OCI-LY7 (cell line): ENCODE results near the gene SH3GL2. TPM values are rescaled to one million over a fixed set of nuclear protein-coding genes. Genes with fewer than 3 reads are reported as not detected.

ENCODE experiments used
- BruUV-seq: library from RNA; stranded (reverse); fragments of 400-500 nt; replicated peaks from 2 replicates; lab custom pipeline; 2021; lab: Mats Ljungman, UMichigan
- CTCF ChIA-PET: fragments of 300-600 bp; sonication (Branson Sonifier 250); formaldehyde crosslinking; loops from one replicate; lab custom pipeline; 2022; ENCODE audit warnings: antibody characterized with exemption; ENCODE audit not compliant: unreplicated experiment; lab: Charles Lee
- POLR2A ChIA-PET: fragments of 300-600 bp; sonication (Branson Sonifier 250); formaldehyde crosslinking; loops from one replicate; lab custom pipeline; 2022; ENCODE audit warnings: antibody characterized with exemption; lab: Charles Lee
- DNase-seq: peaks from one replicate; pipeline ENCODE4 v3.0.0-alpha.2; 2015; ENCODE audit warnings: low spot score
- H2AFZ ChIP-seq: fragments of 200-600 bp; sonication (generic), shearing (Covaris generic); 2 replicates; pipeline ENCODE4 v1.6.1; 2014; ENCODE audit warnings: mild to moderate bottlenecking, antibody characterized with exemption, low read length, moderate library complexity
- H3K27ac ChIP-seq: fragments of 200-600 bp; sonication (generic); 2 replicates; pipeline ENCODE4 v1.5.1; 2014; ENCODE audit warnings: mixed run types, low read depth, mild to moderate bottlenecking, moderate library complexity, low read length, inconsistent platforms; ENCODE audit not compliant: poor library complexity, severe bottlenecking
- H3K36me3 ChIP-seq: fragments of 200-600 bp; sonication (generic); 2 replicates; pipeline ENCODE4 v1.6.1; 2014; ENCODE audit warnings: mild to moderate bottlenecking, antibody characterized with exemption, low read length, moderate library complexity, mixed read lengths; ENCODE audit not compliant: insufficient read depth
- H3K4me1 ChIP-seq: fragments of 200-600 bp; sonication (generic); 2 replicates; pipeline ENCODE4 v1.5.1; 2014; ENCODE audit warnings: mild to moderate bottlenecking, low read length; ENCODE audit not compliant: insufficient read depth, poor library complexity, severe bottlenecking
- H3K4me2 ChIP-seq: fragments of 200-600 bp; sonication (generic); 2 replicates; pipeline ENCODE4 v1.6.1; 2014; ENCODE audit warnings: mild to moderate bottlenecking, low read length
- H3K4me3 ChIP-seq: fragments of 200-600 bp; sonication (generic); 2 replicates; pipeline ENCODE4 v1.5.1; 2014; ENCODE audit warnings: mild to moderate bottlenecking, low read depth, low read length; ENCODE audit not compliant: poor library complexity, severe bottlenecking
- H3K79me2 ChIP-seq: fragments of 200-600 bp; sonication (generic); 2 replicates; pipeline ENCODE4 v1.6.1; 2016; ENCODE audit warnings: low read depth, mild to moderate bottlenecking, low read length, moderate library complexity, mixed read lengths; ENCODE audit not compliant: insufficient read depth
- H3K9me2 ChIP-seq: fragments of 200-600 bp; sonication (generic); 2 replicates; pipeline ENCODE4 v1.6.1; 2016; ENCODE audit warnings: mild to moderate bottlenecking, low read length, mixed read lengths; ENCODE audit not compliant: insufficient read depth
- H3K9me3 ChIP-seq: fragments of 200-600 bp; sonication (generic); 2 replicates; pipeline ENCODE4 v1.6.1; 2014; ENCODE audit warnings: mild to moderate bottlenecking, mixed run types, low read length, mixed read lengths
- H4K20me1 ChIP-seq: fragments of 200-600 bp; sonication (generic); 2 replicates; pipeline ENCODE4 v1.6.1; 2014; ENCODE audit warnings: mild to moderate bottlenecking, antibody characterized with exemption, low read length, moderate library complexity, mixed read lengths; ENCODE audit not compliant: insufficient read depth
- EZH2phosphoT487 ChIP-seq: fragments of 200-600 bp; sonication (generic); IDR thresholded peaks from 2 replicates; pipeline ENCODE4 v1.6.1; 2018; ENCODE audit warnings: low read depth, borderline replicate concordance, mild to moderate bottlenecking, mixed run types, antibody characterized with exemption, low read length, moderate library complexity, mixed read lengths
- intact Hi-C: fragments of 100-400 bp; cut with micrococcal nuclease; formaldehyde crosslinking; loops from one replicate; pipeline ENCODE4 v1.10.0; 2022; ENCODE audit not compliant: unreplicated experiment
- total RNA-seq, 2 experiments: library from RNA; depleted of rRNA in 1 of 2; stranded (reverse); fragments of >200 nt in 1 of 2; shearing (Covaris generic) in 1 of 2; gene quantifications; 2 replicates each; pipeline ENCODE4 v1.2.3, GENCODE V29; 2014 to 2022
- TF ChIP-seq, protein P1 (sequence below): fragments of 200-600 bp; sonication (generic); conservative IDR thresholded peaks from 2 replicates; pipeline ENCODE4 v1.5.1; 2014; ENCODE audit warnings: mild to moderate bottlenecking, antibody characterized with exemption, low read length, moderate library complexity, mixed read lengths

Gene SH3GL2
- total RNA-seq, 2 experiments from 2014 or later, result not detected

DNA sequence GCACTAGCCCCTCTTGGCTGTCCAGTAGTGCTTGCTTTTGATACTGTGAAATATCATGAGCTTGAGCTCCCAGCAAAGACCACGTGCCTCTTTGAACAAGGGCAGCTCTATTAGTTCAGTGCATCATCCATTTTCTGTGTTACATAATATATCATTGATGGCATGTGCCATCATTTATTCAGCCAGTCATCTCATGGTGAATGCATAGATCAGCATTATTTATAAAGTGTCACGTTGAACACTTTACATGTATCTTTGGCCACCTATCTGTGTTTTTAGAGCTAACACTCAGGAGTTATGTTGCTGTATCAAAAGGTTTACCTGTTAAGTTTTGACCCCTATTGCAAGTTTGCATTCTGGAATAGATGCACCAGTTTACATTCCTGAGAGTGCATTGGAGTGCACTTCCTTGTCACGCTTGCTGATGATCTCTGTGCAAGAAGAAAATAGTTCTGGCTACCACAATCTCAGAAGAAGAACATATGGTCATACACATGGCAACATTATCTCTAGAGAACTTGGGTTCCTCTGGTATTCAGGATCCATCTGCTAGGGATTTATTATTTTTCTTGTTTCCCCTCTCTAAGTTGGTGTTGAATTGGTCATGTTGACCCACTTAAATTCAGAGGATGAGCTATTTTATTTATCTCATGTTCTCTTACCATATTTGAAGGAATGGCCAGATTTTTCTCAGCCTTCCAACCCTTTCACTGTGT is 120.9 kb downstream of the SH3GL2 start:
- Histone ChIP-seq H3K4me1 (no peaks in the 10 kb centered on the region), H3K4me2 (no peak overlapping the region), H3K4me3 (no peak overlapping the region), H3K27ac (no peak overlapping the region), H2AFZ (no peak overlapping the region), H3K79me2 (no peaks in the 10 kb centered on the region), H3K9me2 (no peaks in the 10 kb centered on the region), H3K9me3 (no peaks in the 10 kb centered on the region), H4K20me1 (no peaks in the 10 kb centered on the region), H3K36me3 (no peaks in the 10 kb centered on the region)
- TF ChIP-seq EZH2phosphoT487, result no peak
- TF ChIP-seq, protein P1, sequence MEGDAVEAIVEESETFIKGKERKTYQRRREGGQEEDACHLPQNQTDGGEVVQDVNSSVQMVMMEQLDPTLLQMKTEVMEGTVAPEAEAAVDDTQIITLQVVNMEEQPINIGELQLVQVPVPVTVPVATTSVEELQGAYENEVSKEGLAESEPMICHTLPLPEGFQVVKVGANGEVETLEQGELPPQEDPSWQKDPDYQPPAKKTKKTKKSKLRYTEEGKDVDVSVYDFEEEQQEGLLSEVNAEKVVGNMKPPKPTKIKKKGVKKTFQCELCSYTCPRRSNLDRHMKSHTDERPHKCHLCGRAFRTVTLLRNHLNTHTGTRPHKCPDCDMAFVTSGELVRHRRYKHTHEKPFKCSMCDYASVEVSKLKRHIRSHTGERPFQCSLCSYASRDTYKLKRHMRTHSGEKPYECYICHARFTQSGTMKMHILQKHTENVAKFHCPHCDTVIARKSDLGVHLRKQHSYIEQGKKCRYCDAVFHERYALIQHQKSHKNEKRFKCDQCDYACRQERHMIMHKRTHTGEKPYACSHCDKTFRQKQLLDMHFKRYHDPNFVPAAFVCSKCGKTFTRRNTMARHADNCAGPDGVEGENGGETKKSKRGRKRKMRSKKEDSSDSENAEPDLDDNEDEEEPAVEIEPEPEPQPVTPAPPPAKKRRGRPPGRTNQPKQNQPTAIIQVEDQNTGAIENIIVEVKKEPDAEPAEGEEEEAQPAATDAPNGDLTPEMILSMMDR, result no peak
- BruUV-seq, result no TSS peak
- intact Hi-C loops, result no loop called here
- DNase-seq, result no peak
- ChIA-PET POLR2A (no interaction called here), CTCF (no interaction called here)

DNA sequence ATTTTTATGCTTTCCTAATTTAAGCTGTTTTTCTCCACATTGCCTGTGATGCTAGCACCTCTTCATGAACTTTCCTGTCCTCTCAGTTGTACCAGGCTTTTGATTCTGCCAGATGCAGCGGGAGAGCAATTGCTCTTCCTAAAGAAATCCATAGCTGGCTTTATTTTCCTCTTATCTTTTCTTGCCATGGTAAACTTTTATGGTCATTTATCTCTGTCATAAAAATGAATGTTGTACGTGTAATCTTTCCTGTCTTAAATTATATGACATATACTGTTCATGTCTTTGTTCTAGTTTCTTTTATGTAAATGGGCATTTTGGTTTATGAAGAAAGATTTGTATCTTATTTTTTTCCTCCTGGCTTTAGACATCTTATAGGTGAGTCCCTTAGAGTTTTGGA is 127.5 kb downstream of the SH3GL2 start:
- H3K4me3 ChIP-seq, result no peak overlapping the region
- POLR2A ChIA-PET, result no interaction called here
- no peaks in the 10 kb centered on the region for H4K20me1 ChIP-seq
- no peaks in the 10 kb centered on the region for H3K36me3 ChIP-seq
- TF ChIP-seq EZH2phosphoT487, result no peak
- TF ChIP-seq, protein P1, result no peak
- no peaks in the 10 kb centered on the region for H3K9me3 ChIP-seq
- DNase-seq, result no peak
- no peaks in the 10 kb centered on the region for H3K79me2 ChIP-seq
- intact Hi-C loops, result no loop called here
- no peak overlapping the region for H3K27ac ChIP-seq
- no peak overlapping the region for H2AFZ ChIP-seq
- BruUV-seq, result no TSS peak
- H3K4me2 ChIP-seq, result no peak overlapping the region
- no peaks in the 10 kb centered on the region for H3K4me1 ChIP-seq
- no peaks in the 10 kb centered on the region for H3K9me2 ChIP-seq
- CTCF ChIA-PET, result no interaction called here

DNA sequence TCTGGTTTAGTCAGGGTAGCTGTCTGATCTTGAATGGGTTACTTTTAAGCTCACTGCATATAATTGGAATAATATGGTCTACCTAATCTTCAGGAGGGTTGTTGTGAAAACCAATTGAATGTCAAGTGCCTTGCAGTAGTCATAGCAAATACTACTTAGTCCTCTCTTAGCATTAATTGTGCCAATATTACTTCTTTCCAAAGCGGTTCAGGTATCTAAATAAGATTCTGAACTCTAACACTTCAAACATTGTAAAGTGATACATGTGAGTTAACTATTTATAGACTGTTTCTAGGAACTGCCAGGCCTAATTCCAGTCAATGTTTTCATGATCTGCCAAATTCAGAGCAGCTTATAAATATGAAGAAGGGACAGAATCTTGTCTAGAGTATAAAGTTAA is 140.2 kb downstream of the SH3GL2 start:
- no peak overlapping the region for H3K27ac ChIP-seq
- no peaks in the 10 kb centered on the region for H4K20me1 ChIP-seq
- H3K4me3 ChIP-seq, result no peak overlapping the region
- CTCF ChIA-PET, result no interaction called here
- 0 out of 2 replicates have a peak, but pooled peaks cover 5% of the 10 kb centered on the region for H3K9me3 ChIP-seq
- H3K4me2 ChIP-seq, result no peak overlapping the region
- H3K9me2 ChIP-seq, result no peaks in the 10 kb centered on the region
- intact Hi-C loops, result loop anchor here (5.0 kb wide), 1 partner anchor 52 kb away; no protein-coding TSS in a partner anchor
- no peaks in the 10 kb centered on the region for H3K4me1 ChIP-seq
- no peaks in the 10 kb centered on the region for H3K79me2 ChIP-seq
- no peak for DNase-seq
- no TSS peak for BruUV-seq
- H2AFZ ChIP-seq, result no peak overlapping the region
- POLR2A ChIA-PET, result no interaction called here
- no peaks in the 10 kb centered on the region for H3K36me3 ChIP-seq
- TF ChIP-seq, protein P1, result no peak
- TF ChIP-seq EZH2phosphoT487, result no peak
